NCI-H146 treated with DMSO at 0.1 percent for 48 hours (cell line): Measurements from ENCODE around the gene USP32.
"Not testable (repeated sequence)": the region's sequence is repeated elsewhere in the genome, so short reads cannot be mapped to it uniquely, and the experiment has no call there.

Experiments used
- DNase-seq: peaks from one replicate; lab custom pipeline; 2025; ENCODE audit not compliant: unreplicated experiment; lab: John Stamatoyannopoulos, UW

Gene USP32

DNA sequence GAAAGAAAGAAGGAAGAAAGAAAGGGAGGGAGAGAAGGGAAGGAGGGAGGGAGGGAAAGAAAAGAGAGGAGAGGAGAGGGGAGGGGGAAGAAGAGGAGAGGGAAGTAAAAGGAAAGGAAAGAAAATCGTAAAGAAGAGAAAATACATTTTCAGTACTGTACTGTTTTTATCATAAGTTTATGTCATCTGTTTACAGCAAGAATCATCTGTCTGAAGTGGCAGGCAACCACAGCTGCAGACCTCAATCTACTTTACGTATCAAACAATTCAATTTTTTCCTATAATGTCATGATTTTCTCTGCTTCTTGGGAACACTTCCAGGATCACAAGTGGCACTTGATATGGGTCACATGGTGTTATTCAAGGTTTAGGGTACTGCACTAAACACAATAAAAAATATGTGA is 58.3 kb downstream of the USP32 start:
- DNase-seq: no peak

DNA sequence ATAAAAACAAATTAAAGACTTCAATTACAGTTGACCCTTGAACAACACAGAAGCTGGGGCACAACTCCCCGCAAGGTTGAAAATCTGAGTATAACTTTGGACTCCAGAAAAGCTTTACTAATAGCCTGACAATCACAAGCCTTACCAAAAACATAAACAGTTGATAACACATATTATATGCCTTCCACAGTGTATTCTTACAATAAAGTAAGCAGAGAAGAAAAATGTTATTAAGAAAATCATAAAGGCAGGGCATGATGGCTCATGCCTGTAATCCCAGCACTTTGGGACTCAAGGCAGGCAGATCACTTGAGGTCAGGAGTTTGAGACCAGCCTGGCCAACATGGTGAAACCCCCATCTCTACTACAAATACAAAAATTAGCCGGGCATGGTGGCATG is 58.9 kb downstream of the USP32 start:
- DNase-seq: not testable (repeated sequence)

DNA sequence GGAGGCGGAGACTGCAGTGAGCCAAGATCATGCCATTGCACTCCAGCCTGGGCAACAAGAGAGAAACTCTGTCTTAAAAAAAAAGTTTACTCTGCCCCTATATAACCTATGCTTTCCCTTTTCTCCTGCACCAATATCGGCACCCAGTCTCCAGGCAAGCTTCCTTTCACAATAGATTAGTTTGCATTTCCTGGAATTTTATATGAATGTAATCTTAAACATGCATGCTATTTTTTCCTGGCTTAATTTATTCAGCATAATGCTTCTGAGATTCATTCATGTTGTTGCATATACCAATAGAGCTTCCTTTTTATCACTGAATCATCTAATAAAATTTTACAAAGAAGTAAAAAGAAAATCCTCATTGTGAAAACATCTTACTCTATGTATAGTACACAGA is 59.4 kb downstream of the USP32 start:
- no peak for DNase-seq

DNA sequence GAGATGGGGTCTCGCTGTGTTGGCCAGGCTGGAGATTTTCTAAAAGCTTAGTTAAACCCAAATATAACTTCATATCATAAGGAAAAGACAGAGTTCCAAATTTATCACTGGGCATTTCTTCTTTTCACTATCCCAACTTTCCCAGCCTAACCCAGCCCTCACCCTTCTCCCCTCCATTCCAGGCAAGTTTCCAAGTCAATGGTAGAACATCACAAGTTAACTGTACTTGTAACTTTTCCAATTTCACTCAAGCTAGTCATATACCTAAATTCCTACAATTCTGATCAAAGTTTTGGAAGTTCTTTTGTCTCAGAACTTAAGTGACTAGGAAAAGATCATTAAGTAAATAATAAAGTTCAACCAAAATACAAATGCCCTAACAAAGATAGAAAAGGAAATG is 61.2 kb downstream of the USP32 start:
- no peak for DNase-seq

DNA sequence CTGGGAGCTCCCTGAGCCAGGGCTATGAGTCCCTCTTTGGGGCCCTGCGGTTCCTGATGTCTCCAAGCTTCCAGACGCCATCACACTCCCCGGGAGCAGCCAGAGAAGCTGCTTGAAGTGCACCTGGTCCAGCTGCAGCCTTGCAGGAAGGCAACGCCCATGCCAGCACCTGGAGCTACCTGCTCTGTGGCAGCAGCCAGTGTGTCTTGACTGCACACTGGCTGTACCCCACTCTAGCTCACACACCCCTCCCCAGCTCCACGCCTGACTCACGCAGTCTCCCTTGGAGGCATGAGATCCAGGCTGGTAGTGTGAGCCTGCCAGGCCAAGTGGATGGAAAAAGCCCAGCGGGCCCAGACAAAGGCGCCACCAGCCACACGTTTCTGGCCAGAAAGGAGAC is 63.3 kb downstream of the USP32 start:
- no peak for DNase-seq

DNA sequence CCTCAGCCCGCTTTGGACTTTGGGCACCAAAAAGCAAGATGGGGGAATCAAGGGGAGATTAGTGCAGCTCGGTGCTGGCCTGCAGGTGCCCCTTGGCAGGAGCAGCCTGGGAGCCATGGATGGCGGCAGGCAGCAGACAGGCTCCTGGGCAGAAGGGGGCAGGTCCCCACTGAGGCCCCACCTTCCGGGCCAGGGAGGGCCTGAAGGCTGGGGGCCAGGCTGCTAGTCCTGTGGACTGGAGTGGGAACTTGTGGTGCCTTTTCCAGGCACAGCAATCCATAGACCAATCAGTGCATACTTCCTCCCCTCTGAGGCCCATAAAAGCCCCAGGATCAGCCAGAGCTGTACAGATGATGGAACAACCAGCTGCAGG is 64.0 kb downstream of the USP32 start:
- DNase-seq: no peak

DNA sequence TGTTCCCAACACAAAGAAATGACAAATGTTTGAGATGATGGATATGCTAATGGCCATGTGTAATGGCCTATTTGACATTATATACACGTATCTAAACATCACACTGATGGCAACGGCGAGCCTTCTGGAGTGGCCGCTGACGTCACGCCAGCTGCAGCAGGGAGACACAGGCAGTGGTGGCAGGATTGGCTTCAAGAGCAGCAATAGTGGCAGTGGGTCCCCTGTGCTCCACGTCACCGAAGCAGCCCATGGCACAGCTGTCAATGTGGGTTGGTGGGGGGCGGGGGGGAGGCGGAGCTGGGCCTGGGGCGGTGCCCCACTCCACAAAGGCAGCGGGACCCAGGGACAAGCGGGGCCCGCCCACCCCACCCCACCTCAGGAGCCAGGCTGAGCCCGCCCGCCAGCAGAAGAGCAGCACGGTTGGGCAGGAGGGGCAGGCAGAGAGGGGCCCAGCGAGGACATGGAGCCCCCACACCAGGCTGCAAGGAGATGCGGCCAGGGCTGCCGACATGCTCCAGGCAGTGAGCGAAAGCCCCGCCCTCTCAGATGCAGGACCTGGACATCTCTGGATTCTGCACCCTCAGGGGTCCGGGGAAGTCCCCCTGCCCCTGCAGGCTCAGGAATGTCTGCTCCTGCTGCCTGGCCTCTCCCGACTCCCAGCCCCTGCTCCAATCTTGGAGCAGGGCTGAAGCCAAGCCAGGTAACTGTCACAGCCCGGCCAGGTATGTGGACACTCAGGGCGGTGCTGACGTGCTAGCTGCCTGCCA is 64.6 kb downstream of the USP32 start:
- no peak for DNase-seq

DNA sequence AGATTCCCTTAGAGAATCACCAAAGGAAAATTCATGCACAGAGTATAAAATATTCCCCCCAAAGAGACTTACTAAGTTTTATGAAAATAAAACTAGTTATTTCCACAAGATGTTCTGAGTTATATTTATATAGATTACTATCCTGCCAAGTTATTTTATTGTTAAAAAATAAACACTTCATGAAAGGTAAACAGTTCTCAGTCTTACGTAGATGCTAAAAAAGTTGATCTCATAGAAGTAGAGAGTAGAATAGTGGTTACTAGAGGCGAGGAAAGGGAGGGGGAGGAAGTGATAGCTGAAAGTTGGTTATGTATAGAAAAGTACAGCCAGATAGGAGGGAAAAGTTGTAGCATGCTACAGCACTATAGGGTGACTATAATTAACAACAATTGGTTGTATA is 65.2 kb downstream of the USP32 start:
- no peak for DNase-seq

DNA sequence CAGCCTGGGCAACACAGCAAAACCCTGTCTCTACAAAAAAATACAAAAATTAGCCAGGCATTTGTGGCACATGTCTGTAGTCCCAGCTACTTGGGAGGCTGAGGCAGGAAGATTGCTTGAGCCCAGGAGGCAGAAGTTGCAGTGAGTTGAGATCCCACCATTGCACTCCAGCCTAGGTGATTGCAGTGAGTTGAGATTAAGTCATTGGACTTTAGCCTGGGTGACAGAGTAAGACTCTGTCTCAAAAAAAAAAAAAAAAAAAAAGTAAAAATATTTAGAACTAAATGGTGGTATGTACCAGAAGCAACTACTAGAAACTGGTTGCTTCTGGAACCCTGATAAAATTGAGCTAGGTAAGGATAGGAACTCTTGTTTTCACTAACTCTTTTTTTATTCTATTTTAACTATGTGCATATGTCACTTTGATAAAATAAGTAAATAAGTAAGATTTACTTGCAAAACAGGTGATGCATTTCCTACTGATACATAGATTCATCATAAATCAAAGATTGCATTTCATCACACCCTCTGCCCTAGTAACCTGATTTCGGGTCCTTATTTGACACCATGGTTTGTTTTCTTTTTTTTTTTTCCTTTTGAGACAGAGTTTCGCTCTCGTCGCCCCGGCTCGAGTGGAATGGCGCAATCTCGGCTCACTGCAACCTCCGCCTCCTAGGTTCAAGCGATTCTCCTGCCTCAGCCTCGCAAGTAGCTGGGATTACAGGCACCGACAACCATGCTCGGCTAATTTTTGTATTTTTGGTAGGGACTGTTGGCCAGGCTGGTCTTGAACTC is 66.0 kb downstream of the USP32 start:
- DNase-seq: no peak

DNA sequence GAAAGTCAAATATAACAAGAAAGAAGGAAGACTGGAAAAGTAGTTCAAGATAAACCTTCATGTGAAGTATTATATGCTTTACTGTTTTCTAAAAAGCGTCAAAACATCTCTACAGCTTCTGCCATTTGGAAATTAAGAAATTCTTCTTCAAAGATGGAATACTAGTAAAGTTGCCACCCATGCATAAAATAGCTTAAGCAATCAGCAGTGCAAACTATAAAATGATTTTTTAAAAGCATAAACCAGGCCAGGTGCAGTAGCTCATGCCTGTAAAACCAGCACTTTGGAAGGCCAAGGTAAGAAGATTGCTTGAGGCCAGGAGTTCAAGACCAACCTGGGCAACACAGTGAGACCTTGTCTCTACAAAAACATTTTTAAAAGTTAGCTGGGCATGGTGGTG is 68.2 kb downstream of the USP32 start:
- no peak for DNase-seq

DNA sequence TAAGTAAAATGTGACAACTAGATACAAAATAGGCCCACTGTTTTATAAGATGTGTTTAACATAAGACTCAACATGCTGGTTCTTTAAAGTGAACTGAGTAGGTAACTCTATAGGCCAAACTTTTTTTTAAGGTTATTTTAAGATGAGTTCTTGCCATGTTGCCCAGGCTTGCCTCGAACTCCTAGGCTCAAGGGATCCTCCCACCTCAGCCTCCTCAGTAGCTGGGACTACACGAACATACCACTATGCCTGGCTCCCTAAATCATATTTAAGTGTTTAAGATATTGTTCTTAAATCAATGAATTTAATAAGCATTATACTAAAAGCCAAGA is 69.9 kb downstream of the USP32 start:
- DNase-seq: no peak

DNA sequence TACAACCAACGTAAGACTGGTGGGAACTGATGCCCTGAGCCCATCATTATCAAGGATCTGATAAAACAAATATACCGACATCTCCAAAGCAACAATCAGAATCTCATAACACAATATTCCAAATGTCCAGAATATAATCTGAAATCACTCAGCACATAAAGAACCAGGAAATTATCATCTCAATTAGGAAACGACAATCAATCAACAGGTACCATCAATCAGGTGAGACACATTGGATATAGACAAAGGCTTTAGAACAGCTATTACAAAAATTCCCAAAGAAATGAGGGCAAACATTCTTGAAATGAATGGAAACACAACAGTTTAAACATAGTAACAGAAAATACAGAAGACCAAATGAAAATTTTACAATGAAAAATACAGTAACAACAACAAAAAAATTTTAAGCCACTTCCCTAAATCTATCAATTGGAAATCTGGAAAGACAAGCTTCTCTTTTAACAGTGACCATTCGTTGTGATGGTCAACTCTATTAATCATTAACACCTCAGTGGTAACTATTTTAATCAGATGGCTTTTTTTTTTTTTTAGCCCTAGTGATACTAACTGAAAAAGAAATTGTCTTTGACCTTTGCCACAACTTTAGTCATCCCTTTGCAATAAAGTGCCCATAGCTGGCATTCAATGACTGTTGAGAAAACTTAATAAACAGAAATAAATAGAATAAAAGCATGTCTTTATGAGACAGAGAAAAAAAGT is 70.4 kb downstream of the USP32 start:
- no peak for DNase-seq

DNA sequence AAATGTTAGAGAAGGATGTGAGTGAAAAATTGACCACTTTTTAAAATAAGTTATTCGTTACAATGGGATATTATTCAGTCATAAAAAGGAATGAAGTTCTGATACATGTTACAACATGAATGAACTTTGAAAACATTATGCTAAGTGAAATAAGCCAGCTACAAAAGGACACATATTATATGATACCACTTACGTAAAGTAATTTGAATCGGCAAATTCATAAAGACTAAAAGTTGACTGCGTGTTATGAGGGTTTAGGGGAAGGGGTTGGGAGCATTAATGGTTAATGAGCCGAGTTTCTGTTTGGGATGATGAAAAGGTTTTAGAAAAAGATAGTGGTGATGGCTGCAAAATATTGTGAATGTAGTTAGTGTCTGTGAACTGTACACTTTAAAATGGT is 73.1 kb downstream of the USP32 start:
- DNase-seq: no peak

DNA sequence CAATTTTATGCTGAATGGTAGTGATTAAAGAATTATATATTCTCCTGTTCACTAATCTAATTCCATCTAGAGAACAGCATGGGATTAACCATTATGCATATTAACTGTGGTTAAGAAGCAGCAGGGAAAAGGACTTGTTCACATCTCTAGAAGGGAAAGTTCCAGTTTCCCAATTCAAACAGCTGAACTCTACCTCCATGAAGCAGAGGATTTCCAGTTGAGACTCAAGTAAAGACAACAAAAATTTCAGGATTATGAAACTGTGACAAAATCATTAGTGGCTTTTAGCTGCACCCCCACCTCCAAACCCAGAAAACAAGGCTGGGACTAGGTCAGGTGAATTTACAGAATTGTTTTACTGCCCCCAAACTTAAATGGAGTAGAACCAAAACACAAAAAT is 73.6 kb downstream of the USP32 start:
- no peak for DNase-seq

DNA sequence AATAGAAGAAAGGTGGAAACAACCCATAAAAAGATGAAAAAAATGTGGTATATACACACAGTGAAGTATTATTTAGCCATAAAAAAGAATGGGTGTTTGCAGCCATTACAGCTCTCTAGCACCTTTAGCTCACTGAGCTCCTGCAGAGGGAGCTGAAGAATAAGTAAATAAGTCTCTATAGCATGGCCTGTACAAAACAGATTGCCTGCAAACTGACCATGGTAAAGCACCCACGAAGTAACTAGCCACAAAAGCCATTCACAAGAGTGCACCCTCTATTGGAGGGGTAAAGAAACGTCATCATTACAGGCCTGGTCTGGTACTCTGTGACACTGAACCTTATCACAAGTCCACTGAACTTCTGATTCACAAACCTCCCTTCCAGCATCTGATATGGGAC is 76.3 kb downstream of the USP32 start:
- no peak for DNase-seq

DNA sequence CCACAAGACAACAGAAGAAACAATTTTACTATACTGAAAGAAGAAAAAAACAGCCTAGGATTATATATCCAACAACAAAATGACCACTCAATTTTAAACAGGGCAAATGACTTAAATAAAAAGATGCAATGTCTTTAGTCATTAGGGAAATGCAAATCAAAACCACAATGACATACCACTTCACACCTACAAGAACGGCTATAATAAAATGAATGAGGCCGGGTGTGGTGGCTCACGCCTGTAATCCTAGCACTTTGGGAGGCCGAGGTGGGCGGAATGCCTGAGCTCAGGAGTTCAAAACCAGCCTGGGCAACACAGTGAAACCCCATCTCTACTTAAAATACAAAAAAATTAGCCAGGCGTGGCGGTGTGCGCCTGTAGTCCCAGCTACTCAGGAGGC is 77.0 kb downstream of the USP32 start:
- DNase-seq: not testable (repeated sequence)

DNA sequence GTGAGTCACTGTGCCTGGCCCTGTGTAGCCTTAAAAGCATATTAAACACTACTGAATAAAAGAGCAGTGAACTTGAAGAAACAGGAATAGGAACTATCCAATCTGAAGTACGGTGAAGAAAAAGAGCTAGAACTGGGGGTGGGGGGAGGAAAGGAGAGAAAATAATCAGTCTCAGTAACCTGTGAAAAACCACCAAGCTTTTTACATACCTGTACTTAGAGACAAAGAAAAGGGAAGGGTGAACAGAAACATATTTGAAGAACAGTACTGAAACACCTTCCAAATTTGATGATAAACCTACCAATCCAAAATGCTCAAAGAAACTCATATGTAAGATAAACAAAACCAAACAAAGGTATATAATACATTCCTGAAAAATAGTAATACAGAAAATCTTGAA is 77.5 kb downstream of the USP32 start:
- DNase-seq: no peak

DNA sequence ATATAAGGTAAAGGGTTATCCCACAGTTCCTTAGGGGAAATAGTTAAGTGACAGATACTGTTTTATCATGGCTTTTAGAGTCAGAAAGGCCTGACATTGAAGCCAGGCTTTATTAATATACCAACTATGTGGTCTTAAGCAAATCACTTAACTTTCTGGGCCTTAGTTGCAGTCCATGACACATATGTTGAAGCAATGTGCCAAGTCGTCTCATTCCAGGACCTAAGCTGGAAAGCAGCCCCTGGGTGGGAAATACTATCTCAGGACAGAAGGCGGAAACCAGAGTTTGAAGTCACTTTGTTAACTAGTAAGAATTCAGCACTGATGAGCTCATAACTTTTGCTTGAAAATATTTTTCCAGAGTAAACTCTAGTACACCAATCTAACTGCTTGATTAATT is 80.0 kb downstream of the USP32 start:
- DNase-seq: no peak

DNA sequence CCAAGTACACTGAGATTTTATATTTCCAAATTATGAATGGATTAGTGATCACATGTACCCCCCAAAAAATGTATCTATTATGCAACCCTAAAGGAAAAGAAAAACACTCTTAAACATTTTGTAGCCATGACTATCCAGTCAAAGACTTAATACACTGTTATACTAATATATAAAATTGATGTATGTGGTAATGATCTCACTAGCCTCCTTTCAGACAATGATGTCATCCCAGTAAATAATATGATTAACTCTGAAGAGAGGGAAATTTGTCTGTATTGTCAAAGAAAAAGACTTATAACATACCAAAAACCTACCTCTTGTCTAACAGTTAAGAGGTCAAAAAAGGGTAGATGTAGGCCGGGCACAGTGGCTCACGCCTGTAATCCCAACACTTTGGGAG is 80.7 kb downstream of the USP32 start:
- no peak for DNase-seq

DNA sequence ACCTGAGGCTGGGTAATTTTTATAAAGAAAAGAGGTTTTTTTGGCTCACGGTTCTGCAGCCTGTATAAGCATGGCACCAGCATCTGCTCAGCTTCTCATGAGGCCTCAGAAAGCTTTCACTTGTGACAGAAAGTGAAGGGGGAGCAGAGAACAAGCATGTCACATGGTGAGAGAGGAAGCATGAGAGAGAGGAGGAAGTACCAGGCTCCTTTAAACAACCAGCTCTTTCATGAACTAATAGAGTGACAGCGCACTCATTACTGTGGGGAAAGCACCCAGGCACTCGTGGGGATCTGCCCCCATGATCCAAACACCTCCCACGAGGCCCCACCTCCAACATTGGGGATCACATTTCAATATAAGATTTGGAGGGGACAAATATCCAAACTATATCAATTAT is 86.8 kb downstream of the USP32 start:
- no peak for DNase-seq

DNA sequence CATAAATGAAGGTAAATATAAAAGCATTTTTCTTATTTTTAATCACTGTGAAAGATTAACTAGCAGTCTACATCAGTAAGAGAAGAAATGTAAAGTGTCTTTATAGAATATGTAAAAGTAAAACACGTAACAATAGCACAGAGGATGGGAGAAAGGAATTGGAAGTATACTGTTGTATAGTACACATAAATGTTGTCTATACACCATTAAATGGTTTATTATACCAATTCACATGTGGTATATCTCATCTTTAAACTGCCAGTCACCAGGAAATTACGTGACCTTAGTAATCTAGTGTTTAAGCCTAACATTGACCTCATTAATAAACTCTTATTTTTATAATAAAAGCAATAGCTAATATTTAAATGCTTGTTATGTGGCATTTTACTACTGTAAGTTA is 87.4 kb downstream of the USP32 start:
- DNase-seq: no peak

DNA sequence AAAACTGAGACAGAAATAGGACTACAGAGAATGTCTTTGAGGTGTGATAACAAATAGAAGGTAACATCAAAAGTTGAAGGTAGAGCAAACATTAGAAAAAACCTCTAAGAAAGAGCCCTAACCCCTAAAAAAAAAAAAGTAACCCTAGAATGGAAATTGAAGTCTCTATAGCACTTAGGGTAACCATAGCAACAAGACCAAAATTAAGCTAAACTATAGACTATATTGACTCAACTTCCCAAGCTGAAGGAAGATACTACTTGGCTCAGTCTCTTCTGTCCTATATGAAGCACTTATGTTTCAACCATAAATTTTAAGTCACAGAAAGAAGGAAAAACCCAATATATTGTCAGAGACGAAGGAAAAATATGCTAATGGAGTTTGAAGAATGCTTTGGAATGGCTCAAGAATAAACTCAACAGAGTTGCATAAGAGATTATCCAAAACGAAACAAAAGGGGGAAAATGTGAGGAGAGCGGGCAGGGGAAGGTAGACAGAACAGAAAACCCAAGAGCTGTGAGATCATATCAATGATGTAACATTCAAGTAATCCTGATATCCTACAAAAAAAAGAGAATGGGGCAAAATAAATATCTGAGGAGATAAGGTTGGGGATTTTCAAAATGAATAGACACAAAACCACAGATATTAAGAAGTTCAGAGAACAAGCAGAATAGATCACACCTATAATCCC is 88.4 kb downstream of the USP32 start:
- DNase-seq: no peak
